Measurements from ENCODE around the gene SPANXN5.
"Not testable (repeated sequence)": the region's sequence is repeated elsewhere in the genome, so short reads cannot be mapped to it uniquely, and the experiment has no call there.

DNA sequence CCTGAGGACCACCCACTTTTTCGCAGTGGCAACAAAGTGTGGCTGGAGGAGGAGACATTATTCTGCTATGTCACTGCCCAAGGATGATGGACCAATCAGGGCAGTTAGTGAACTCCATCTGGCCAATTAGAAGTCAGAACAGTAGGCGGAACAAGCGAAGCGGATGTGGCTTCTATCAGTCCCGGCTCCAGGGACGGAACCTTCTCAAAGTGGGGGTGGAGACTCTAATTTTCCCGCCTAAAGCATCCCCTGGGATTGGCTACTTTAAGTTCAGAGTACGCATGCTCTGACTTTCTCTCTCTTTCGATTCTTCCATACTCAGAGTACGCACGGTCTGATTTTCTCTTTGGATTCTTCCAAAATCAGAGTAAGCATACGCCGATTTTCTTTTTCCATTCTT is 46.3 kb downstream of the SPANXN5 start, which contains the start of gene SSX2B:
- TF ChIP-seq, protein P1, sequence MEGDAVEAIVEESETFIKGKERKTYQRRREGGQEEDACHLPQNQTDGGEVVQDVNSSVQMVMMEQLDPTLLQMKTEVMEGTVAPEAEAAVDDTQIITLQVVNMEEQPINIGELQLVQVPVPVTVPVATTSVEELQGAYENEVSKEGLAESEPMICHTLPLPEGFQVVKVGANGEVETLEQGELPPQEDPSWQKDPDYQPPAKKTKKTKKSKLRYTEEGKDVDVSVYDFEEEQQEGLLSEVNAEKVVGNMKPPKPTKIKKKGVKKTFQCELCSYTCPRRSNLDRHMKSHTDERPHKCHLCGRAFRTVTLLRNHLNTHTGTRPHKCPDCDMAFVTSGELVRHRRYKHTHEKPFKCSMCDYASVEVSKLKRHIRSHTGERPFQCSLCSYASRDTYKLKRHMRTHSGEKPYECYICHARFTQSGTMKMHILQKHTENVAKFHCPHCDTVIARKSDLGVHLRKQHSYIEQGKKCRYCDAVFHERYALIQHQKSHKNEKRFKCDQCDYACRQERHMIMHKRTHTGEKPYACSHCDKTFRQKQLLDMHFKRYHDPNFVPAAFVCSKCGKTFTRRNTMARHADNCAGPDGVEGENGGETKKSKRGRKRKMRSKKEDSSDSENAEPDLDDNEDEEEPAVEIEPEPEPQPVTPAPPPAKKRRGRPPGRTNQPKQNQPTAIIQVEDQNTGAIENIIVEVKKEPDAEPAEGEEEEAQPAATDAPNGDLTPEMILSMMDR (conservative IDR thresholded peaks at IDR 0.05; ENCODE audit: low read length) = not testable (repeated sequence)
- not testable (repeated sequence) for TF ChIP-seq EZH2phosphoT487 (IDR thresholded peaks at IDR 0.05; ENCODE audit: borderline replicate concordance, low read depth, low read length)
